NCI-H2081 (cell line): Measurements from ENCODE around the gene MRPS5.
A peak's percentile ranks its signal among the peaks of the same experiment; 100 is the strongest.
"Not testable (repeated sequence)": the region's sequence is repeated elsewhere in the genome, so short reads cannot be mapped to it uniquely, and the experiment has no call there.

Experiments used
- DNase-seq, 2 experiments: peaks; one replicate each; lab custom pipeline; 2025; lab: John Stamatoyannopoulos, UW

The MRPS5 gene

GRCh38 chr2:95046371-95047112, 75.1 kb downstream of the MRPS5 start:
- no peak for DNase-seq

GRCh38 chr2:95044601-95045000, 77.0 kb downstream of the MRPS5 start:
- DNase-seq, result no peak

GRCh38 chr2:95043300-95044093, 78.1 kb downstream of the MRPS5 start:
- DNase-seq, result peak; percentile 45 to 70

GRCh38 chr2:95042472-95043271, 78.9 kb downstream of the MRPS5 start:
- DNase-seq, result peak in 1 of 2 experiments; percentile 81

GRCh38 chr2:95041824-95042442, 79.7 kb downstream of the MRPS5 start:
- no peak for DNase-seq

GRCh38 chr2:95041060-95041823, 80.4 kb downstream of the MRPS5 start:
- DNase-seq, result no peak

GRCh38 chr2:95040426-95040825, 81.2 kb downstream of the MRPS5 start:
- DNase-seq, result no peak

GRCh38 chr2:95039978-95040377, 81.6 kb downstream of the MRPS5 start:
- no peak for DNase-seq

- DNase-seq, result no peak
Measured at GRCh38 chr2:95039363-95039762, 82.2 kb downstream of the MRPS5 start.

GRCh38 chr2:95038635-95039298, 82.8 kb downstream of the MRPS5 start:
- DNase-seq, result no peak

- DNase-seq, result not testable (repeated sequence)
Measured at GRCh38 chr2:95037841-95038585, 83.6 kb downstream of the MRPS5 start.

GRCh38 chr2:95037384-95037839, 84.2 kb downstream of the MRPS5 start:
- no peak for DNase-seq

GRCh38 chr2:95036596-95037383, 84.8 kb downstream of the MRPS5 start:
- DNase-seq, result no peak
